ENCODE data around the gene DEFB116. TPM values are rescaled to one million over a fixed set of nuclear protein-coding genes. Genes with fewer than 3 reads are reported as not detected.
"Not testable (repeated sequence)": the region's sequence is repeated elsewhere in the genome, so short reads cannot be mapped to it uniquely, and the experiment has no call there.

DEFB116 gene
- total RNA-seq, 2 donors from 2014 or later, result not detected

DNA sequence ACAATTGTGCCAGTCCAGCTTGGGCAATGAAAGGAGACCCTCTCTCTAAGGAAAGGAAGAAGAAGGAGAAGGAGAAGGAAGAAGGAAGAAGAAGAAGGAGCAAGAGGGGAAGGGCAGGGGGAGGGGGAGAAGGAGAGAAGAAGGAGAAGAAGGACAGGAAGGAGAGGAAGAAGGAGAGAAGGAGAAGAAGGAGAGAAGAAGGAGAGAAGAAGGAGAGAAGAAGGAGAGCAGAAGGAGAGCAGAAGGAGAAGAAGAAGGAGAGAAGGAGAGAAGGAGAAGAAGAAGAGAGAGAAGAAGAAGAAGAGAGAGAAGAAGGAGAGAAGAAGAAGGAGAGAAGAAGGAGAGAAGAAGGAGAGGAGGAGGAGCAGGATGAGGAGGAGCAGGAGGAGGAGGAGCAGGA is 22.5 kb upstream of the DEFB116 start:
- Mint-ChIP-seq H3K4me1 (no peaks in the 10 kb centered on the region), H3K27me3 (ENCODE audit: insufficient read depth) (no peaks in the 10 kb centered on the region), H3K36me3 (ENCODE audit: low read depth) (peaks cover 2% of the 10 kb centered on the region), H3K4me3 (no peak overlapping the region), H3K27ac (no peak overlapping the region), H3K9me3 (peaks cover 30% of the 10 kb centered on the region)
- DNase-seq, result no peak
- no peaks in the 10 kb centered on the region for H3K4me1 ChIP-seq (ENCODE audit: control insufficient read depth, insufficient read depth, low read length)
- H3K36me3 ChIP-seq (ENCODE audit: control insufficient read depth, insufficient read depth, low read length), result no peaks in the 10 kb centered on the region
- H3K27ac ChIP-seq (ENCODE audit: low read depth, low read length), result no peak overlapping the region
- no peaks in the 10 kb centered on the region for H3K27me3 ChIP-seq (ENCODE audit: control insufficient read depth, insufficient read depth, low read length, poor library complexity, severe bottlenecking)
- no peak overlapping the region for H3K9ac ChIP-seq (ENCODE audit: extremely low read depth, low read length, poor library complexity, severe bottlenecking)
- TF ChIP-seq CTCF (conservative IDR thresholded peaks at IDR 0.05), result no peak
- peaks cover 58% of the 10 kb centered on the region for H3K9me3 ChIP-seq (ENCODE audit: control insufficient read depth, low read length)
- no peak overlapping the region for H3K4me3 ChIP-seq (ENCODE audit: low read length)

GRCh38 chr20:31322504-31322903 is 14.1 kb upstream of the DEFB116 start:
- no peak overlapping the region for H3K4me3 ChIP-seq (ENCODE audit: low read length)
- no peak for TF ChIP-seq CTCF (conservative IDR thresholded peaks at IDR 0.05)
- H3K36me3 Mint-ChIP-seq (ENCODE audit: low read depth), result peaks cover 2% of the 10 kb centered on the region
- no peak overlapping the region for H3K27ac Mint-ChIP-seq
- 40 to 68% methylated on average over 1 to 3 of the region's 3 CpGs for WGBS, 2 experiments (ENCODE audit: insufficient coverage in 1 of 2, insufficient read length in 1 of 2)
- no peaks in the 10 kb centered on the region for H3K36me3 ChIP-seq (ENCODE audit: control insufficient read depth, insufficient read depth, low read length)
- no peak overlapping the region for H3K4me3 Mint-ChIP-seq
- no peaks in the 10 kb centered on the region for H3K27me3 Mint-ChIP-seq (ENCODE audit: insufficient read depth)
- no peaks in the 10 kb centered on the region for H3K4me1 Mint-ChIP-seq
- DNase-seq, result no peak
- H3K4me1 ChIP-seq (ENCODE audit: control insufficient read depth, insufficient read depth, low read length), result no peaks in the 10 kb centered on the region
- peaks cover 68% of the 10 kb centered on the region for H3K9me3 ChIP-seq (ENCODE audit: control insufficient read depth, low read length)
- H3K9me3 Mint-ChIP-seq, result peaks cover 90% of the 10 kb centered on the region
- H3K27me3 ChIP-seq (ENCODE audit: control insufficient read depth, insufficient read depth, low read length, poor library complexity, severe bottlenecking), result no peaks in the 10 kb centered on the region
- H3K9ac ChIP-seq (ENCODE audit: extremely low read depth, low read length, poor library complexity, severe bottlenecking), result no peak overlapping the region
- H3K27ac ChIP-seq (ENCODE audit: low read depth, low read length), result no peak overlapping the region

DNA sequence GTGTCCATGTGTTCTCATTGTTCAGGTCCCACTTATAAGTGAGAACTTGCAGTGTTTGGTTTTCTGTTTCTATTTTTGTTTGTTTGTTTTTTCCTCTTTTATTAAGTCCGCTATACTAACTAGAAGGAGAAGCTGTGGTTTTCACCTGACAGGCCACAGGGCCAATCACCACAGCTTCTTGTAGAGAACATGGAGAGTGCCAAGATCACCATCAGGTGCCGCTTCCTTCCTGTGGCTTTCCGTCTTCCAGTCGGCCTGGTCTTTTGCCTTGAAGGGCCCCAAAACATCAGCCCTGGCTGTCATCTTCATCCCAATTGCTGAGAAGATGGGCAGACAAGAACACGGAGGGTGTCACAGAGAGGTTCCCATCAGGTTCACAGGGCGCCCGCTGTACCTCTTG is 23.4 kb downstream of the DEFB116 start:
- 81% methylated on average over 7 of the region's 7 CpGs; no CpG with 5 or more reads in 1 of the 2 experiments for WGBS, 2 experiments (ENCODE audit: insufficient coverage in 1 of 2, insufficient read length in 1 of 2)
- H3K4me3 Mint-ChIP-seq; H3K27me3 ChIP-seq (ENCODE audit: control insufficient read depth, insufficient read depth, low read length, poor library complexity, severe bottlenecking); H3K27ac ChIP-seq (ENCODE audit: low read depth, low read length); DNase-seq; H3K4me1 ChIP-seq (ENCODE audit: control insufficient read depth, insufficient read depth, low read length); H3K36me3 Mint-ChIP-seq (ENCODE audit: low read depth); H3K27me3 Mint-ChIP-seq (ENCODE audit: insufficient read depth); H3K4me1 Mint-ChIP-seq; H3K4me3 ChIP-seq (ENCODE audit: low read length); H3K36me3 ChIP-seq (ENCODE audit: control insufficient read depth, insufficient read depth, low read length); H3K9ac ChIP-seq (ENCODE audit: extremely low read depth, low read length, poor library complexity, severe bottlenecking); H3K27ac Mint-ChIP-seq: not testable (repeated sequence)
- H3K9me3 ChIP-seq (ENCODE audit: control insufficient read depth, low read length), result peaks cover 97% of the 10 kb centered on the region
- peaks cover 98% of the 10 kb centered on the region for H3K9me3 Mint-ChIP-seq

DNA sequence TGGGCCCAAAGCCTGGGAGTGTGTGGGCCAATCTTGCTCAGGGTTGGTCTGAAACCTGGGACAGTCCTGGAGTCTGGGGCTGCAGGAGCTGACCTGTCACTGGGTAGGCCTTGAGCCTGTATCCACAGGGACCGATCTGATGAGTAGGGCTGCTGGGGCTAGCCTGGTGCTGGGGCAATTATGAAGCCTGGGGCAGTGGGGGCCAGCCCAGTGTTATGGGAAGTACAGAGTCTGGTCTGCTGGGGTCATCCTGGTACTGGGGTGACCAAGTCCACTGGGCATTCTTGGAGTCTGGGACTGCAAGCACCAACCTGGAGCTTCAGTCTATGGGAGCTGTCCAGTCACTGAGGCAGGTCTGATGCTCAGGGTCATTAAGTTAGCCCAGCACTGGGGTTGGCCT is 30.2 kb downstream of the DEFB116 start:
- Mint-ChIP-seq H3K9me3 (peaks cover 96% of the 10 kb centered on the region), H3K4me1 (no peaks in the 10 kb centered on the region), H3K27ac (no peak overlapping the region), H3K27me3 (ENCODE audit: insufficient read depth) (no peaks in the 10 kb centered on the region), H3K36me3 (ENCODE audit: low read depth) (no peaks in the 10 kb centered on the region), H3K4me3 (no peak overlapping the region)
- H3K4me1 ChIP-seq (ENCODE audit: control insufficient read depth, insufficient read depth, low read length), result no peaks in the 10 kb centered on the region
- H3K36me3 ChIP-seq (ENCODE audit: control insufficient read depth, insufficient read depth, low read length), result no peaks in the 10 kb centered on the region
- H3K27ac ChIP-seq (ENCODE audit: low read depth, low read length), result no peak overlapping the region
- peaks cover 78% of the 10 kb centered on the region for H3K9me3 ChIP-seq (ENCODE audit: control insufficient read depth, low read length)
- H3K9ac ChIP-seq (ENCODE audit: extremely low read depth, low read length, poor library complexity, severe bottlenecking), result no peak overlapping the region
- H3K27me3 ChIP-seq (ENCODE audit: control insufficient read depth, insufficient read depth, low read length, poor library complexity, severe bottlenecking), result no peaks in the 10 kb centered on the region
- no peak for DNase-seq
- no peak overlapping the region for H3K4me3 ChIP-seq (ENCODE audit: low read length)
- whole genome bisulfite sequencing, 2 experiments (ENCODE audit: insufficient coverage in 1 of 2, insufficient read length in 1 of 2), result 78% methylated on average over 1 of the region's 1 CpG; no CpG with 5 or more reads in 1 of the 2 experiments
- TF ChIP-seq CTCF (conservative IDR thresholded peaks at IDR 0.05), result no peak
